Left lobe of liver (tissue), 2 donors: ENCODE measurements around the gene KIF5A. TPM values are rescaled to one million over a fixed set of nuclear protein-coding genes. Genes with fewer than 3 reads are reported as not detected.

ENCODE experiments used
- ATAC-seq: fragments of 200-7000 bp; cut with Tn5 transposase; one replicate; pipeline ENCODE4 v1.9.1; 2020; ENCODE audit warnings: mild to moderate bottlenecking, moderate library complexity
- DNase-seq: peaks from one replicate; pipeline ENCODE4 v3.0.0-alpha.2; 2020; ENCODE audit warnings: low spot score
- total RNA-seq: library from RNA; stranded (reverse); gene quantifications from one replicate; pipeline ENCODE4 v1.2.1, GENCODE V29; 2021
- donor health status: DM: no; HTN: no; CAD: no; lungs with moderate emphysema.
- donor health status: DM: no; HTN: yes; CAD: no.

Gene KIF5A
- total RNA-seq, 1 donor from 2014 or later, result 0.05 TPM

DNA sequence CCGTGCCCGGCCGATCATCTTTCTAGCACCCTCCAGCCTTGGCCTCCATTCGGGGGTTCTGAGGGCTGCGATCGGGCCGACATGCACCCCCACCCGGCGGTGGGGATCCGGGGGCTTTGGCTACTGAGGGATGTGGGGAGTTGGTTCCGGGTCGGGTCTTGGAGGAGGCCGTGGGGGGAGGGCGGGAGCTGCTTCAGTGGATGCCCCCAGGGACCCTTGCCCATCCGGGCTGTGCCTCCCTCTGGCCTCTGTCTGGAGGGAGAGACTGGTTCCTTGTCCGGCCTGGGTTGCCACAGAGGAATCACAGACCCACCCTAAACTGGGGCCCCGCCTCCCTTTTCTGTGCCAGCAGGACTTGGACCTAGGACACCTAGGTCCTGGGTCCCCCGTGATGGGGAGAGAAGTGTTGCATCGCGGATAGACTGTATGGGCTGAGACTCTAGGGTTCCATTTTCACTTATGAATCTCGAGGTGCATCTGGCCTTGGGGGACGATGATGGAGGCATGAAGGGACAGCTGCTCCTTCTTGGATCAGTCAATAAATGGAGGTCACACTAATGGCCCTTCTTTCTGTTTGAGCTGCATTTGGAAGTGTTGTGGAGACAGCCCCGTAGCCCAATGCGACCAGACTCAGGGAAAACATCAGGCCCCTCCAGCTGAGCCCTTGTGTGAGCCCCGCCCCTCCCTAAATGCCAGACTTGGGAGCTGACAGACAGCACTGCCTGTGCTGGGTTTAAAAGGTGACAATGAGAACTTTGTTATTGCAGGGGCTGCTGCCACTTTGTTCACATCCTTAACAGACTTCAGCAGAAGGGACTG is 55.4 kb downstream of the KIF5A start:
- no peak for DNase-seq
- ATAC-seq, result no peak

DNA sequence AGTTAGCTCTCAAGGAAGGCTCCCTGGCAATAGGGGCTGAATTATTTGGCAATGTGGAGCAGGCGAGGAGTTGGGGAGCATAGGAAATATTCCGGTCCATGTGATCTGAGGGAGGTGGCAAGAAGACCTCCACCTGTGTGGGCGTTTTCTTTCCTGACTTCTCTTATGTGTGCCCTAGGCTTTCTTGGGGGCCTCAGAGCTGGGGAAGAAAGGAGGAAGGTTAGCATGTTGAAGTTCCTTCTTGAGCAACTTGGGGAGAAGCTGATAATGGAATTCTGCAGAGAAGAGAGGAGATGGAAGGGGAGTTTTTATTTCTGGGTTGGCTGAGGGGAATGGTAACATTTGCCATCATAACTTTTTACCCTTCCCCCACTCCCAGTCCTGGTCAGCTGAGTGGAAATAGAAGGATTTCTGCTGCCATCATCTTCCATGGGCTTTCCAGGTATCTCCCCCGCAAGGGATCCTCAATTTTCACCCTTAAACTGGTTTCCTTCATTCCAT is 56.0 kb downstream of the KIF5A start:
- ATAC-seq (no peak), DNase-seq (no peak)

DNA sequence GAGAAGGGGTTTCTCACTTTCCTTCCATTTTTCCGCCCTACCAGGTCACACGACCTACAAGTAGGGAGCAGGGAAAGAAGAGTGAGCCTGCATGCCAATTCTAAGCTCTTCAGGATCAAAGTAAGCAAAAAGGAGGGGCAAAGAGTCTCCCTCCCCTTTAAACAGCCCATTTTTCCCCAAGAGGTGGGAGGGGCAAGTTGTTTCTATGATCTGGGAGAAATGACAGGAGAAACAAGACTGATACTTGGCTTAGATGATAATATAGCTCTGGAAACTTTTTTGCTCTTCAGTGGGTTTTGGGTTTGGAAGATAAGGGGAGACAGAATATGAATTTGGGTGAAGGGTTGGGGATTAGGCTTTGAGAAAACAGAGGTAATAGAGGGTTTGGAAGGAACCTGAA is 56.6 kb downstream of the KIF5A start:
- no peak for ATAC-seq
- no peak for DNase-seq

DNA sequence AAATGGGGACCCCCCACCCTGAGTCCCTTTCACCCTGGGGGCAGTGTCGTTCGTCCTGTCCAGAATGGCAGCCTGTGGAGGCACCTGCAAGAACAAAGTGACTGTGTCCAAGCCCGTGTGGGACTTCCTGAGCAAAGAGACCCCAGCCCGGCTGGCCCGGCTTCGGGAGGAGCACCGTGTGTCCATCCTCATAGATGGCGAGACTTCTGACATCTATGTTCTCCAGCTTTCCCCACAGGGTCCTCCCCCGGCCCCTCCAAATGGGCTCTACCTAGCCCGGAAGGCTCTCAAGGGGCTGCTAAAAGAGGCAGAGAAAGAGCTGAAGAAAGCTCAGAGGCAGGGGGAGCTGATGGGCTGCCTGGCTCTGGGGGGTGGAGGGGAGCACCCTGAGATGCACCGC is 57.0 kb downstream of the KIF5A start:
- DNase-seq (no peak), ATAC-seq (no peak)

DNA sequence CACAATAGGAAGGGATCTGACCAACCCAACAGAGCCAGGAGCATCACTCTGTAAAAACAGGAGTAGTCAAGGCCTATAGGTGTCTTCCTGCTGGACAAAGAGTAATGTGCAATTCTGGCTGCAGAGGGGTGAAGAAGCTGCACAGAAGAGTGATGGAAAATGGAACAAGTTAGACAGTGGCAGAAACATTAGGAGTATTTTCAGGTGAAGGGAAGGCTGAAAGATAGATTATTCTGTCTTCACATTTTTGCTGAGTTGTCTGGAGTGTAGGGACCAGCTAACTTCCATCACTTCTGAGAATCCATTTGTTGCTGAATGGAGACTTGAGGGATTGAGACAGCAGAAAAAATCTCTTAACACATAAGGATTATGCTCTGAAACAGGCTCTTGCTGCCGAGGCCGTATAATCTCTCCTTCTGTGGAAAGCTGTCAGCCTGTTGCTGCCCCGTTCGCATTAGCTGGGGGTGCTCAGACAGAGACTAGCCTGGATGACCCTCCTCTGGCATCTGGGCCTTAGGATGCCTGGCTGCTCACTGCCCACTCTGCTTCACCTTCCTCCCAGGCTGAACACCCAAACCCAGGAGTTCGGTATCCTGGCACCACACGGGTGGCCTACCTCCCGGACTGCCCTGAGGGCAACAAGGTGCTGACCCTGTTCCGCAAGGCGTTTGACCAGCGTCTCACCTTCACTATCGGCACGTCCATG is 58.3 kb downstream of the KIF5A start:
- DNase-seq (no peak), ATAC-seq (no peak)

DNA sequence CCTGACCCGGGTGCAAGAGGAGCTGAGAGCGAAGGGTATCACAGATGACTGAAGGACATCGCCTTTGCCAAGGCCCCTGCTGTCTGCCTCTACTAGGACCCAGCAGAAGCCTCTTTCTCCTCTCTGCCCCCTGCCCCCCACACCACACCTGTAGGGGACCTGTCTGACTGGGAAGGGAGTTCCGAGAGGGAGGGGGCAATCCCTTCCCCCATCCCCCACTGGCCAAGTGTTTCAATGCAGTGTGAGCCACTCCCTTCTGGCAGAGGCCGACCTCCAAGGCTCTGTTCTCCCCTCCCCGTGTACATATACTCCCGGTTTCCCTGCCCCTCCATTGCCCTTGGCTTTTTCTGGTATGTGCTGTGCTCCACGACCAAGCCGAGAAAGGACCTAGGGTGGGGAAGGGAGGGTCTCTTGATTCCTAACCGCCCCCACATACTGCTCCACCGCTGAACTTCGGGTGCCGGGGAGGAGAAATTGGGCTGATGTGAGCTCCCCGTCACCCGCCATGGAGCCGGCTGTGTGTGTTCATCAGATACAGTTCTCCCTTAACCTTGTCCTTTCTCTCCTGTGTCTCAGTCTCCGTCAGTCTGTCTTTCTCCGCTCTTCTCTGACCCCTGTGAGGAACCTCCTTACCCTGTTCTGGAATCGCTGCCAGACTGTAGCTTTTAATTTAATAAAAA is 59.4 kb downstream of the KIF5A start:
- ATAC-seq, result no peak
- no peak for DNase-seq

DNA sequence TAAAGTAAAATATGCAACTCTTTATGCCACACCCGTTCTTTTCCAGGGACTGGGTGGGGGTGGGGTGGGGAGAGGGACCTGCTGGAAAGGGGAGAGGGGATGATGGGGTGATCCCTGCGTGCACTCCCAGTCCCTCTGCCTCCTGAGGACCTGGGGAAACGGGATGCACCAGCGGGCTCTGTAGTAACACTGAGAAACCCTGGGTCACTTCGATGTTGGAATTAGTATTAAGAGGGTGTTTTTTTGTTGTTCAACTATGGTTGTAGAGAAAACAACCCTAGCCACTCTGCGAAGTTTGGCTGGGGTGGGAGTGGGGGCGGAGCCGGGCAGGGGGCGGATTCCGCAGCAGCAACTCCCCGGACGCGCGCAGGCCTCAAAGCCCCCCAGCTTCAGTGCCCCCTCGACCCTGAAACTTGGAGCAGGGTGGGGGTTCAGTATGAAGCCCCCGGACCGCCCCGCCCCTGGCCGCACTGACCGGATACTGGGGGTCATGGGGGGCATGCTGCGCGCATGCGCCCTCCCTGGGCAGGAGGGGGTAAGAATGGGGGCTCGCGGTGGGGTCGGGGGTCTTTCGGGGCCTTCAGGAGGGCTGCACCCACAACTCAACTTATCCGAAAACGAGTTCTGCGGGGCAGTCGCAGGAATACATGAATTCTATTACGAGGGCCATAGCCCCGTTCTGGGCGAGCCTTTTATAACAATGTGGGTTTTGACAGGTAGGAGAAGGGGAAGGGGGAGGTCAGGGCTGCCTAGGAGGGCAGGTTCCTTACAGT is 60.1 kb downstream of the KIF5A start:
- no peak for DNase-seq
- ATAC-seq, result no peak

DNA sequence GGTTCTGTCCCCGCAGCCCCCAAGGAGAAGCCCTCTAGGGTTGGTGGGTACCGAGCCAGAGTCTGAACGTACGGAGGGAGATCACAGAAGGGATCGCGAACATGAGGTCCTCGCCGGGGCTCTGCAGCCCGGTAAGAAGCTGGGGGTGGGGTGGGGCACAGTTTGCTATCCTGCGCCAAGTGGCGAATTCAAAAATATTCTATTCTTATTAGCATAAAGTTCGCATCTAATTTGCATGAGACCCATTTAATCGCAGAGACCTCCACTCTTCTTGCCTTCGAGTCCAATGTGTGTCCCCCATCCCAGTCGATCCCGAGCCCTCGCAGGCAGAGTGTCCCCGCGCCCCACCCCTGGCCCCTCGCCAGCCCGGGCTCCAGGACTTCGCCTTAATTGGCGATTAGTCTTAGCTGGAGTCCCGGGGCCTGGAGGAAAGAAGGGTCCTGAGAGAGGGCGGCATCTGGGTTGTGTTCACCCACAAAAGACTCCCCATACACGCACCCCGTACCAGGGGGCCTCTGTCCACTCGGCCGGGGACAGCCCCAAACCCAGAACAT is 60.8 kb downstream of the KIF5A start:
- no peak for DNase-seq
- ATAC-seq, result peak; percentile 20

DNA sequence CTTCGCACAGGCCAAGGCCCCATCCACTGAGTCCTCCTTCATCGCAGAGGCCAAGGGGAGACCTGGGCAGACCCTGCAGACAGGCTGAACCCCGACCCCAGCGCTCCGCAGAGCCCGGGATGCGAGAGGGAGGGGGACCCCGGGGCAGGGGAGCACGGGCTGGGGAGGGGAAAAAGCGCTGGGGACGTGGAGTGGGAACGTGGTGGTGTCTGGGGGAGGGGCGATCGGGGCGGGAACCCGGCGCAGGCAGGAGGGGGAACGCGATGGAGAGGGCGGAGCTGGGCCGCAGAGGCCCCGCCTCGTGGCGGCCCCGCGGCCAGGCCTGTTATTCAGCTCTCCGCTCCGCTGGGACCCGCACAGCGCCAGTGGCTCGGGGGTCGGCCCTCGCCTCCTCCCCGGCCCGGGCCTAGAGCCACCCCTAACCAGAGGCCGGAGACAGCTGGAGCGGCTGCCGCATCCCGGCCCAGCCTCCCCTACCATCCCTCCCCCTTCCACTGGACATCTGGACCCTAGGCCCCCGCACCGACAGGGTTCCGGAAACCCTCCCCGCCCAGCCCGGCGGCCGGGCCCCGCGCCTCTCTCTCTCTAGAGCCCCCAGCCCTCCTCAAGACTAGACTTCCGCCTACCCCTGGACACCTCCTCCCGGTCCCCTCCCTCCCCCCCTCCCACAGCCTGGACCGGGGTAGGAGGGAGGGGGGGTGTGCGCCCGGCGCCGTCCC is 61.4 kb downstream of the KIF5A start, which contains the start of gene ARHGEF25:
TSS of gene ARHGEF25 (plus strand) at position 328 of the 719 bp plus-strand sequence. CDS start 460 bp downstream, outside the sequence.
- DNase-seq (peak; percentile 54), ATAC-seq (peak; percentile 72)

DNA sequence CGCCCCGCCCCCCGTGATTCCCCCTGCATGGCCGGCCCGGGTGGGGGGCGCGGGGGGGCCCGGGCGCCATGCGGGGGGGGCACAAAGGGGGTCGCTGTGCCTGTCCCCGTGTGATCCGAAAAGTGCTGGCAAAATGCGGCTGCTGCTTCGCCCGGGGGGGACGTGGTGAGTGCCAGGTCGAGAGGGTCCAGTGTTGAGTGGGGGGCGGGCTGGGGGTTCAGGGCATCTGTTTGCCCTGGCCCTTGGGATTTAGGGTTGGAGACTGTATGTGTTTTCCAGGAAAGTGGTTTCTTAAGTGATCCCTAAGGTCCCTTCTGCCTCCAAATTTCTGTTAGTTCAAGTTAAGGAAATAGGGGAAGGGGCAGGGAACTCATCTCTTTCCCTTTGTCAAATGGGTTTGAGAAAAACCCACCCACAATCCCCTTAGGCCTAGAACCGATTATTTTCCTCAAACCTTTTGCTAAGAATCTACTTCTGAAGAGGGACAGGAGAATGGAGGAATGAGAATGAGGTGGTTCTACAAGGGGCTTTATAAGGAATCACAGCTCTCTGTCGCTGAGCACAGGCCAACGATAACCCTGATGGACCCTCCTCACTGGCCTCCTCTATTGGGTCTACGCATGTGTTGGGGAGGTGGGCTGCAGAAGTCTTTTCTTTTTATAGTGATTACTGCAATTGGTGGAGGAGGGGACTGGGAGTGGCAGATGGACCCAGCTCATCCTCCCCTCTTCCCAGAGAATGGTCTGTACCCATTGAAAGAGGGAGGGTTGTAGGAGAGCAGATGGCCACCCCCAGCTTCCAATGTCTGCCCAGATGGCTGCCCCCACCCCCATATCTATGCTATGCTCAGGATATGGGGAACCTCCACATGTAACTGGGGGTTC is 62.2 kb downstream of the KIF5A start:
- DNase-seq (no peak), ATAC-seq (no peak)

DNA sequence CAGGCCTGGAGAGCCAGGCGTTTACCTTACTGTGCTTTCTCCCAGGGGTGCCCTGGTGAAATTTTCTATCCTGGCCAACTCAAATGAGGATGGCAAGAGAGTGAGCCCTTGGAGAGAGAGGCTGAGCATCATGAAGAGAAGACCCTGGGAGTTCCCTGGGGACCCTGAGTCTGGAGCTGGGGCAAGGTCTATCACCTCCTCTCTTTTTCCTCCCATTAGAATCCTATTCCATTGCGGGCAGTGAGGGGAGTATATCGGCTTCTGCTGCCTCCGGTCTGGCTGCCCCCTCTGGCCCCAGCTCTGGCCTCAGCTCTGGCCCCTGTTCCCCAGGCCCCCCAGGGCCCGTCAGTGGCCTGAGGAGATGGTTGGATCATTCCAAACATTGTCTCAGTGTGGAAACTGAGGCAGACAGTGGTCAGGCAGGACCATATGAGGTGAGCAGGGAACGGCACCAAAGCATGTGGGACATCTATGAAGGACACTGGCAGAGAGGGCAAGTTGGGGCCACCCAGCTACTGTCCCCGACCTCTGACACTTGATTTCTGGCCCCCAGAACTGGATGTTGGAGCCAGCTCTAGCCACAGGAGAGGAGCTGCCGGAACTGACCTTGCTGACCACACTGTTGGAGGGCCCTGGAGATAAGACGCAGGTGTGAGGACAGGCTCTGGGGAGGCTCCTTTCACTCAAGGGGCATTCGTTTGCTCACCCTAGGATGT is 63.0 kb downstream of the KIF5A start:
- ATAC-seq (no peak), DNase-seq (no peak)

DNA sequence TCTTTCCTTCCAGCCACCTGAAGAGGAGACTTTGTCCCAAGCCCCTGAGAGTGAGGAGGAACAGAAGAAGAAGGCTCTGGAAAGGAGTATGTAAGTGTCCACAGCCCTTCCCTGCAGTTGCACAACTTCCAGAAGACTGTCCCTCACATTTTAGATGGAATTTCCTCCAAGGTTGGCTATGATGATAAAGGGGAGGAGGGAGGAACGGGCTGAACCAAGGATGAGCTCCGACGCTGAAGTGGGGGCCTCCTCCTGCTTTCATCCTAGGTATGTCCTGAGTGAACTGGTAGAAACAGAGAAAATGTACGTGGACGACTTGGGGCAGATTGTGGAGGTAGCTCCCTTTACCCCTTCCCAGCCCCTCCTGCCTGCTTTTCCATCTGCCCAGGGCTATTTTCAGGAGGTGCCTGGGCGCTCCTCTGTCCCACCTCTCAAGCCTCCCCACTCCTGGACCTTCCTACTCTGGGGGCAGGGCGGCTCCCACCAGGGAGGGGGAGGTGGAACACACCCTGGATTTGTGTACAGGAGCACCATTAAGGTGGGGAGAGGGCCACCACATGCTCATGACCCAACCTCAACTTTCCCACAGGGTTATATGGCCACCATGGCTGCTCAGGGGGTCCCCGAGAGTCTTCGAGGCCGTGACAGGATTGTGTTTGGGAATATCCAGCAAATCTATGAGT is 63.7 kb downstream of the KIF5A start:
- no peak for ATAC-seq

DNA sequence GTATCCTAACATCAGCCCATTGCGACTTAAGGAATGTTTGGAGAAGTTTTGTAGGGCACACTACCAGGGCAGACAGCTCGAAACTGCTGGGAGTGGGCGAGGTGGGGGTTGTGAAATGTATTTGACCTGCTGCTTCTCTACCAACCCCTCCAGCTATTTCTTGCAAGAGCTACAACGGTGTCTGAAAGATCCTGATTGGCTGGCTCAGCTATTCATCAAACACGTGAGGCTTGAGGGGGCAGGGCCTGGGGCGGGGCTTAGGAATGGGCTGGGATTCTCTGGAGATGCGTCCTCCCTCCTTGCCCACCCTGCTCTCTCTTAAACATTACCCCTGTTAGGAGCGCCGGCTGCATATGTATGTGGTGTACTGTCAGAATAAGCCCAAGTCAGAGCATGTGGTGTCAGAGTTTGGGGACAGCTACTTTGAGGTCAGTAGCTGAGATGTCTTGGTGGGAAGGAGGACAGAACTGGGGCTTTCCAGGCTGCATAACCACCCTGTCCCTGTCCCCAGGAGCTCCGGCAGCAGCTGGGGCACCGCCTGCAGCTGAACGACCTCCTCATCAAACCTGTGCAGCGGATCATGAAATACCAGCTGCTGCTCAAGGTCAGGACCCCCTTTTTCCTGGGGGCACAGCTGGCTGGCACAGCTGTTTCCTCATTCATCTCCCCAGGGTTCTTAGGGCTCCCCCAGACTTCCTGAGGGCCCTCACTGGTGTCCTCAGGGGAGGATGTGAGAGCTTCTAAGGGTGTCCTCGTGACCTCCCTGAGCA is 64.5 kb downstream of the KIF5A start:
- no peak for ATAC-seq

More for the DNA sequence above, 63.7 kb downstream of the KIF5A start:
- DNase-seq, result no peak

DNA sequence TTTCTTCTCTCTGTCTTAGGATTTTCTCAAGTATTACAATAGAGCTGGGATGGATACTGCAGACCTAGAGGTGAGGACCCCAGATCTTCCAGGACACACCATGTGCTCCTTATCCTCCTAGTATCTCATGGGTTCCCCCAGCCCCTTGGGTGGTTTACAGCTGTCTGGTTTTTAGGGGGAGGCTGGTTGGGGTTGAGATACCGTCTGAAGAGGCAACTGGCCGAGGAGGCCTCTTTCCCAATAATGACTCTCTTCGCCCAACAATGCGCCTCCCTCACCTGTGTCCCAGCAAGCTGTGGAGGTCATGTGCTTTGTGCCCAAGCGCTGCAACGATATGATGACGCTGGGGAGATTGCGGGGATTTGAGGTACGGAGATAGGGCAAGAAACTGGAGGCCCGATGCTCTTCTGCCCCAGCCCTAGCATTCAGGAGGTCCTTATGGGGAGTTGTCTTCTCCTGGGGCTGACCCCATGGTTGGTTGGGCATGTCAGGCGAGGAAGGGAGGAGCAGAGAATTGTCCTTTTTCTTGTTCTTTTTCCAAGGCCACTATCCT is 65.2 kb downstream of the KIF5A start:
- no peak for ATAC-seq
- DNase-seq, result no peak

More for the DNA sequence above, 64.5 kb downstream of the KIF5A start:
- DNase-seq, result no peak

DNA sequence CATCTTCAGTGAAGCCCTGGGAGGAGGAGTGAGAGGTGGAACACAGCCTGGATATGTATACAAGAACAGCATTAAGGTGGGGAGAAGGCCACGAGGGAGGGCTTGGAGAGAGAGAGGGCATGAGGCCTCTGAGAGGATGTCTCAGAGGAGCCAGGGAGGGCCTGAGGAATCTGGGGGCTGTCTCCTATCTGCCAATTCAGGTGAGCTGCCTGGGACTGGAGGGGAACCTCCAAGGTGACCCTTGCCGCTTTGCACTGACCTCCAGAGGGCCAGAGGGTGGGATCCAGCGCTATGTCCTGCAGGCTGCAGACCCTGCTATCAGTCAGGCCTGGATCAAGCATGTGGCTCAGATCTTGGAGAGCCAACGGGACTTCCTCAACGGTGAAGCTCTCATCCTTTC is 65.8 kb downstream of the KIF5A start:
- DNase-seq, result no peak
- ATAC-seq, result no peak

DNA sequence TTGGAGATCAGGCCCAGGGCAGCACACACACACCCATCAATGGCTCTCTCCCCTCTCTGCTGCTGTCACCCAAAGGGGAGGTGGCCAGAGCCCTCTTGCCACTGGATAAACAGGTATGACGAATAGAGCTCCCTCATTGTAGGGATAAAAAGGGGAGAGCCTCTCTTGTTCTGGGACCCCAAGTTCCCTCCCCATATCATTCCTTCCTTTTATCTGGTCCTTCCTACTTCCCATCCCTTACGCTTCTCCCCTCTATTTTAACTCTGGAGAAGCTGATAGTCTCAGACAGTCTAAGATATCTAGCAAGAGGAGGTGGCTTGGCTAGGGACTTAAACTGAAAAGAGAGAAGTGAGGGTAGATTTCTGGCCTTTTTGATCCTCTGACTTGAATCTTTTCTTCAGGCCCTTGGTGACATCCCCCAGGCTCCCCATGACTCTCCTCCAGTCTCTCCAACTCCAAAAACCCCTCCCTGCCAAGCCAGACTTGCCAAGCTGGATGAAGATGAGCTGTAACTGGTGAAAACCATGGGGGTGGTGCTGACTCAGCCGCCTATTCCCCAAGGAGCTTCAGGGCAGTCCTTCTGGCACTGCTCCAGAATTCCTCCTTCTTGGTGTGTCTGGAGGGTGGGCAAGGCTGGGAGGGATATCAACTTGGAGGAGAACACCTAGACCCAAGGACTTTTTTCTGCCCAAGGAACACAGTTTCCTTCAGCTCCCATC is 66.7 kb downstream of the KIF5A start:
- ATAC-seq (no peak), DNase-seq (no peak)
